GM21619 (cell line): ENCODE data around the gene C2CD4C.
"Not testable (repeated sequence)": the region's sequence is repeated elsewhere in the genome, so short reads cannot be mapped to it uniquely, and the experiment has no call there.

ENCODE experiments used
- ATAC-seq: cut with Tn5 transposase; IDR thresholded peaks from one replicate; pipeline ENCODE4 v1.9.1; 2021; ENCODE audit not compliant: unreplicated experiment

The C2CD4C gene

GRCh38 chr19:369256-369655 lies 39.7 kb downstream of the C2CD4C start:
- no peak for ATAC-seq

GRCh38 chr19:368630-369024 lies 40.3 kb downstream of the C2CD4C start:
- no peak for ATAC-seq

- ATAC-seq: no peak
Observed at GRCh38 chr19:367963-368629, 40.9 kb downstream of the C2CD4C start.

GRCh38 chr19:367561-367960 lies 41.4 kb downstream of the C2CD4C start:
- no peak for ATAC-seq

GRCh38 chr19:366951-367350 lies 42.0 kb downstream of the C2CD4C start:
- ATAC-seq: no peak

GRCh38 chr19:366205-366783 lies 42.7 kb downstream of the C2CD4C start:
- ATAC-seq: no peak

GRCh38 chr19:364496-365287 lies 44.3 kb downstream of the C2CD4C start:
- ATAC-seq: no peak

GRCh38 chr19:362683-363082 lies 46.3 kb downstream of the C2CD4C start:
- no peak for ATAC-seq

GRCh38 chr19:362154-362553 lies 46.8 kb downstream of the C2CD4C start:
- no peak for ATAC-seq

- no peak for ATAC-seq
Observed at GRCh38 chr19:359653-359925, 49.4 kb downstream of the C2CD4C start.

- ATAC-seq: not testable (repeated sequence)
Observed at GRCh38 chr19:355536-355935, 53.4 kb downstream of the C2CD4C start.
